H1 (cell line): Measurements from ENCODE around the gene ENTPD1. TPM values are rescaled to one million over a fixed set of nuclear protein-coding genes. Genes with fewer than 3 reads are reported as not detected.

Experiments
- CTCF ChIA-PET: fragments of 300-600 bp; sonication (Branson Sonifier 250); formaldehyde crosslinking; loops from one replicate; lab custom pipeline; 2021; ENCODE audit not compliant: partially characterized antibody; lab: Charles Lee
- POLR2A ChIA-PET: fragments of 300-600 bp; sonication (Branson Sonifier 250); formaldehyde crosslinking; loops from one replicate; lab custom pipeline; 2021; ENCODE audit warnings: inconsistent platforms; ENCODE audit not compliant: partially characterized antibody; lab: Charles Lee
- DNase-seq, 2 experiments: peaks; one replicate each; pipeline versions ENCODE4 v3.0.0 to v3.0.0-alpha.2; 2010 to 2022; ENCODE audit warnings: low spot score in 2 of 2, low read depth in 1 of 2, mixed read lengths in 1 of 2
- FAIRE-seq: peaks from 2 replicates; lab custom pipeline; 2011; peaks lifted over from hg19 to GRCh38; lab: Jason Lieb, UNC
- H2AFZ ChIP-seq: 2 replicates; pipeline ENCODE4 v1.8.1; 2012; ENCODE audit warnings: low read length, inconsistent platforms
- H2AK5ac ChIP-seq: 2 replicates; pipeline ENCODE4 v1.6.1; 2013; ENCODE audit warnings: low read depth, low read length
- H2BK120ac ChIP-seq: replicated peaks from 2 replicates; pipeline ENCODE3; 2013; ENCODE audit warnings: low read depth, low read length, inconsistent platforms
- H2BK12ac ChIP-seq: 2 replicates; pipeline ENCODE4 v1.6.1; 2013; ENCODE audit warnings: low read depth, low read length
- H2BK15ac ChIP-seq: 2 replicates; pipeline ENCODE4 v1.6.1; 2013; ENCODE audit warnings: low read length
- H2BK20ac ChIP-seq: 2 replicates; pipeline ENCODE4 v1.6.1; 2013; ENCODE audit warnings: low read length
- H2BK5ac ChIP-seq: 2 replicates; pipeline ENCODE4 v1.6.1; 2013; ENCODE audit warnings: low read depth, low read length
- H3K14ac ChIP-seq: 2 replicates; pipeline ENCODE4 v1.6.1; 2013; ENCODE audit warnings: inconsistent platforms; ENCODE audit not compliant: insufficient read length
- H3K18ac ChIP-seq: 2 replicates; pipeline ENCODE4 v1.6.1; 2013; ENCODE audit warnings: low read length; ENCODE audit errors: extremely low read depth
- H3K23ac ChIP-seq: 2 replicates; pipeline ENCODE4 v1.6.1; 2013; ENCODE audit warnings: inconsistent platforms; ENCODE audit not compliant: insufficient read length
- H3K23me2 ChIP-seq: 2 replicates; pipeline ENCODE4 v1.6.1; 2013; ENCODE audit warnings: low read depth, low read length
- H3K27ac ChIP-seq: 2 replicates; pipeline ENCODE4 v1.6.1; 2011; ENCODE audit warnings: low read depth, low read length, inconsistent platforms
- H3K27me3 ChIP-seq, 4 experiments: replicated peaks in 1 of 4; 1 replicate in 1 of 4; 2 replicates in 3 of 4; pipeline versions ENCODE4 v1.6.1 to v1.8.1; 2011 to 2013; ENCODE audit warnings: low read length in 3 of 4, mild to moderate bottlenecking in 3 of 4, inconsistent platforms in 2 of 4, mixed read lengths in 2 of 4, moderate library complexity in 1 of 4; ENCODE audit not compliant: control insufficient read depth in 3 of 4, insufficient read depth in 3 of 4; ENCODE audit errors: extremely low read depth in 1 of 4
- H3K36me3 ChIP-seq, 4 experiments: 2 replicates each; pipeline versions ENCODE4 v1.6.1 to v1.8.1; 2011 to 2013; ENCODE audit warnings: mild to moderate bottlenecking in 4 of 4, low read length in 3 of 4, moderate library complexity in 2 of 4, control low read depth in 1 of 4, inconsistent platforms in 1 of 4; ENCODE audit not compliant: insufficient read depth in 4 of 4, control insufficient read depth in 2 of 4
- H3K4ac ChIP-seq: replicated peaks from 2 replicates; pipeline ENCODE3; 2013; ENCODE audit warnings: low read length, low read depth, mixed read lengths, inconsistent platforms; ENCODE audit not compliant: insufficient read length
- H3K4me1 ChIP-seq, 4 experiments: replicated peaks in 1 of 4; 1 replicate in 1 of 4; 2 replicates in 3 of 4; pipeline versions ENCODE4 v1.6.1 to v1.8.1; 2011 to 2013; ENCODE audit warnings: low read length in 3 of 4, inconsistent platforms in 2 of 4, mixed read lengths in 1 of 4; ENCODE audit not compliant: insufficient read depth in 4 of 4, control insufficient read depth in 3 of 4
- H3K4me2 ChIP-seq, 2 experiments: 2 replicates each; pipeline versions ENCODE4 v1.6.1 to v1.8.1; 2011 to 2013; ENCODE audit warnings: low read depth in 2 of 2, low read length in 2 of 2, control low read depth in 1 of 2, inconsistent platforms in 1 of 2, mild to moderate bottlenecking in 1 of 2; ENCODE audit not compliant: insufficient read depth in 1 of 2
- H3K4me3 ChIP-seq, 4 experiments: fragments of 200-600, 300-600 bp in 1 of 4; sonication (generic), shearing (Covaris generic), sonication (Bioruptor Twin) in 1 of 4; 2 replicates each; pipeline versions ENCODE4 v1.5.1 to v1.8.1; 2011 to 2016; ENCODE audit warnings: low read length in 4 of 4, low read depth in 3 of 4, control low read depth in 2 of 4, inconsistent platforms in 2 of 4, mild to moderate bottlenecking in 2 of 4, mixed read lengths in 1 of 4, moderate library complexity in 1 of 4; ENCODE audit not compliant: insufficient read depth in 2 of 4; ENCODE audit errors: extremely low read depth in 1 of 4
- H3K56ac ChIP-seq: replicated peaks from 2 replicates; pipeline ENCODE3; 2013; ENCODE audit warnings: low read depth, mild to moderate bottlenecking, mixed read lengths, low read length, inconsistent platforms; ENCODE audit not compliant: insufficient read length
- H3K79me1 ChIP-seq: 2 replicates; pipeline ENCODE4 v1.6.1; 2013; ENCODE audit warnings: low read depth, low read length, control low read depth
- H3K79me2 ChIP-seq, 2 experiments: 2 replicates each; pipeline versions ENCODE4 v1.6.1 to v1.8.1; 2012 to 2013; ENCODE audit warnings: low read length in 2 of 2, mild to moderate bottlenecking in 2 of 2, inconsistent platforms in 1 of 2; ENCODE audit not compliant: insufficient read depth in 2 of 2, control insufficient read depth in 1 of 2
- H3K9ac ChIP-seq, 4 experiments: replicated peaks in 1 of 4; 1 replicate in 1 of 4; 2 replicates in 3 of 4; pipeline versions ENCODE4 v1.6.1 to v1.8.1; 2011 to 2013; ENCODE audit warnings: low read depth in 3 of 4, low read length in 3 of 4, control low read depth in 2 of 4, mild to moderate bottlenecking in 2 of 4, moderate library complexity in 2 of 4, inconsistent platforms in 1 of 4; ENCODE audit errors: extremely low read depth in 1 of 4
- H3K9me3 ChIP-seq, 2 experiments: 2 replicates each; pipeline versions ENCODE4 v1.6.1 to v1.8.1; 2012 to 2013; ENCODE audit warnings: mild to moderate bottlenecking in 2 of 2, moderate library complexity in 2 of 2, control low read depth in 1 of 2, inconsistent platforms in 1 of 2, low read depth in 1 of 2, low read length in 1 of 2, mixed read lengths in 1 of 2; ENCODE audit not compliant: insufficient read depth in 2 of 2
- H4K20me1 ChIP-seq, 2 experiments: replicated peaks in 1 of 2; 2 replicates each; pipeline versions ENCODE3 to v1.8.1; 2011 to 2013; ENCODE audit warnings: inconsistent platforms in 2 of 2, low read length in 2 of 2, mild to moderate bottlenecking in 1 of 2; ENCODE audit not compliant: insufficient read depth in 2 of 2, control insufficient read depth in 1 of 2
- H4K5ac ChIP-seq: 2 replicates; pipeline ENCODE4 v1.6.1; 2013; ENCODE audit warnings: low read length, low read depth, mixed read lengths, inconsistent platforms; ENCODE audit not compliant: insufficient read length
- H4K8ac ChIP-seq: 2 replicates; pipeline ENCODE4 v1.8.0; 2013; ENCODE audit warnings: mild to moderate bottlenecking, moderate library complexity, low read length, inconsistent platforms; ENCODE audit not compliant: insufficient read depth; ENCODE audit errors: extremely low read depth
- H4K91ac ChIP-seq: replicated peaks from 2 replicates; pipeline ENCODE3; 2013; ENCODE audit warnings: low read length, mixed read lengths, inconsistent platforms; ENCODE audit not compliant: insufficient read length
- BCL11A ChIP-seq, 2 experiments: IDR thresholded peaks; one replicate each; pipeline ENCODE4 v1.6.1; 2011; ENCODE audit warnings: low read depth in 2 of 2, low read length in 2 of 2, mild to moderate bottlenecking in 2 of 2
- SIX5 ChIP-seq: IDR thresholded peaks from 2 replicates; pipeline ENCODE4 v1.6.1; 2011; ENCODE audit warnings: mild to moderate bottlenecking, low read depth, low read length
- SP2 ChIP-seq: IDR thresholded peaks from 2 replicates; pipeline ENCODE4 v1.6.1; 2012; ENCODE audit warnings: mild to moderate bottlenecking, low read length, inconsistent platforms
- WGBS, 2 experiments: shearing (Covaris generic) in 1 of 2; methylation state at CpG; one replicate each; pipeline versions ENCODE4 v1.1.6 to v1.1.7; 2013 to 2015; ENCODE audit warnings: low lambda C conversion rate in 2 of 2, mixed read lengths in 2 of 2, inconsistent platforms in 1 of 2, low coverage in 1 of 2, missing lambda C conversion rate in 1 of 2; ENCODE audit not compliant: insufficient replicate concordance in 2 of 2, insufficient coverage in 1 of 2, insufficient read length in 1 of 2; ENCODE audit errors: extremely low coverage in 1 of 2, missing lambda C conversion rate in 1 of 2; 5-methylcytosine and 5-hydroxymethylcytosine counted together
- polyA plus RNA-seq, 7 experiments: library from polyadenylated mRNA; depleted of rRNA in 3 of 7; stranded (reverse) in 5 of 7; unstranded in 2 of 7; fragments of >200 nt in 5 of 7; fragments of 200-250 nt in 2 of 7; gene quantifications; 1 replicate in 5 of 7; 2 replicates in 1 of 7; 4 replicates in 1 of 7; pipeline versions ENCODE4 v1.2.1 to v1.2.3, GENCODE V29; 2011 to 2013; ENCODE audit warnings: missing spikeins in 2 of 7, mixed read lengths in 2 of 7
- total RNA-seq: library from RNA; stranded (reverse); fragmentation: NEBNext Ultra II Directional; extraction: Animal tissue kit (Norgen Biotek cat#: 25700); gene quantifications from 2 replicates; pipeline ENCODE4 v1.2.1, GENCODE V29; 2021
- TF ChIP-seq, protein P1 (sequence below): IDR thresholded peaks from 2 replicates; pipeline ENCODE4 v1.6.1; 2012; ENCODE audit warnings: inconsistent platforms

Gene ENTPD1
- total and polyA plus RNA-seq, 2 of the 8 experiments (the other 6 are each of a cell fraction or from before 2014, with no cell fraction given): 2.2 to 2.5 TPM

DNA sequence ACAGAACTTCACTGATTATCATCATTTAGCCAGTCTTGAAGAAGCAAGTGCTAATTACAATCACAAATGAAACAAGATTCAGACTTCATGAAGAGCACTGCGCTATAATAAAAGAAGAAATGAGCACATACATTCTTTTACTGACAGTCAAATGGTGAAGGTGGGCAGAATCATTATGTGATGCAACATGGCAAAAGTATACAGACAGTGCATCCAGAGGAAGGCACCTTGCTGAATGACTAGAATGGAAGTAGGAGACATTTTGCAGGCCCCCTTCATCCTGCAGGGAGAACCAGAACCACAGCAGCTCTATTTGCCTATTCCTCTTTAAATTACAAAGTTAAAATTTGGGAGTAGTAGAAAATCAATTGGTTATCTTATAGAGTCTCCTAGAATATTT is 120.8 kb downstream of the ENTPD1 start:
- Histone ChIP-seq H2BK12ac (no peak overlapping the region), H3K79me2 (no peaks in the 10 kb centered on the region), H2BK120ac (no peak overlapping the region), H3K4me2 (no peak overlapping the region), H3K4me1 (no peaks in the 10 kb centered on the region), H3K14ac (no peak overlapping the region), H2AFZ (no peak overlapping the region), H2BK5ac (no peak overlapping the region), H3K23me2 (no peaks in the 10 kb centered on the region), H3K9ac (no peak overlapping the region), H3K27me3 (no peaks in the 10 kb centered on the region), H3K18ac (no peak overlapping the region), H4K20me1 (no peaks in the 10 kb centered on the region), H4K8ac (no peak overlapping the region), H3K56ac (no peak overlapping the region), H3K79me1 (no peaks in the 10 kb centered on the region), H3K4ac (no peak overlapping the region), H2BK15ac (no peak overlapping the region), H2AK5ac (no peak overlapping the region), H3K27ac (no peak overlapping the region), H3K23ac (no peak overlapping the region), H3K9me3 (peaks cover 8 to 15% of the 10 kb centered on the region in 2 experiments), H3K4me3 (no peak overlapping the region), H2BK20ac (no peak overlapping the region), H3K36me3 (peaks cover 0 to 28% (median 4%) of the 10 kb centered on the region in 4 experiments; a peak in 6 of 8 replicates), H4K91ac (no peak overlapping the region), H4K5ac (no peak overlapping the region)
- DNase-seq: no peak
- FAIRE-seq: no peak
- no peak for TF ChIP-seq SIX5
- no peak for TF ChIP-seq BCL11A (IDR thresholded peaks at IDR 0.05; ENCODE audit: low read depth in 2 of 2, low read length in 2 of 2)
- TF ChIP-seq SP2: no peak
- TF ChIP-seq, protein P1, sequence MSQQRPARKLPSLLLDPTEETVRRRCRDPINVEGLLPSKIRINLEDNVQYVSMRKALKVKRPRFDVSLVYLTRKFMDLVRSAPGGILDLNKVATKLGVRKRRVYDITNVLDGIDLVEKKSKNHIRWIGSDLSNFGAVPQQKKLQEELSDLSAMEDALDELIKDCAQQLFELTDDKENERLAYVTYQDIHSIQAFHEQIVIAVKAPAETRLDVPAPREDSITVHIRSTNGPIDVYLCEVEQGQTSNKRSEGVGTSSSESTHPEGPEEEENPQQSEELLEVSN: no peak
- WGBS, 2 experiments: 86% methylated on average over 1 of the region's 1 CpG; no CpG with 5 or more reads in 1 of the 2 experiments
- CTCF ChIA-PET: no interaction called here
- POLR2A ChIA-PET: no interaction called here
